K562 (cell line): ENCODE results near the gene DMWD. TPM values are rescaled to one million over a fixed set of nuclear protein-coding genes. Genes with fewer than 3 reads are reported as not detected.

ENCODE experiments used
- GTF2F1 ChIP-seq: IDR thresholded peaks from 2 replicates; pipeline ENCODE4 v1.6.1; 2011; ENCODE audit warnings: low read depth, low read length, improper control_type of control experiment
- HNRNPH1 ChIP-seq: fragments of 200-400 bp; formaldehyde crosslinking; optimal IDR thresholded peaks from 2 replicates; pipeline ENCODE3; 2017; ENCODE audit warnings: low read depth, mild to moderate bottlenecking, low read length, moderate library complexity
- HNRNPK ChIP-seq: fragments of 200-400 bp; formaldehyde crosslinking; IDR thresholded peaks from one replicate; pipeline ENCODE4 v1.6.1; 2018; ENCODE audit warnings: mild to moderate bottlenecking, low read depth, low read length; ENCODE audit not compliant: poor library complexity, severe bottlenecking
- MBD2 ChIP-seq: sonication (generic); IDR thresholded peaks from 2 replicates; pipeline ENCODE4 v1.6.1; 2016; ENCODE audit warnings: low read depth, borderline replicate concordance
- NFE2L1 ChIP-seq: fragments of 450-650 bp; IDR thresholded peaks from 2 replicates; pipeline ENCODE4 v1.6.1; 2016; ENCODE audit warnings: missing genetic modification characterization, low read depth, mild to moderate bottlenecking, missing compliant biosample characterization, moderate library complexity, borderline replicate concordance
- RB1 ChIP-seq: fragments of 450-650 bp; IDR thresholded peaks from 2 replicates; pipeline ENCODE4 v1.6.1; 2017; ENCODE audit warnings: low read depth, mild to moderate bottlenecking
- SMARCC2 ChIP-seq: fragments of 450-650 bp; IDR thresholded peaks from 2 replicates; pipeline ENCODE4 v1.6.1; 2017; ENCODE audit warnings: antibody characterized with exemption, moderate library complexity, mild to moderate bottlenecking, low read depth
- SNRNP70 ChIP-seq: fragments of 200-400 bp; formaldehyde crosslinking; optimal IDR thresholded peaks from 2 replicates; pipeline ENCODE3; 2017; ENCODE audit warnings: low read depth, low read length
- TAF1 ChIP-seq: IDR thresholded peaks from 2 replicates; pipeline ENCODE4 v1.6.1; 2011; ENCODE audit warnings: mild to moderate bottlenecking, low read length, moderate library complexity; ENCODE audit not compliant: insufficient read depth, control insufficient read depth, severe bottlenecking; ENCODE audit errors: extremely low read depth
- ZBED1 ChIP-seq: IDR thresholded peaks from 2 replicates; pipeline ENCODE4 v1.6.1; 2014
- ZFP1 ChIP-seq: fragments of 450-650 bp; formaldehyde crosslinking; IDR thresholded peaks from 2 replicates; pipeline ENCODE4 v1.4.0; 2020; ENCODE audit warnings: mild to moderate bottlenecking, mixed read lengths
- ZFP30 ChIP-seq: fragments of 250-450 bp; sonication (Bioruptor Pico); IDR thresholded peaks from 2 replicates; pipeline ENCODE4 v1.8.0; 2022; ENCODE audit warnings: moderate library complexity, mild to moderate bottlenecking, inconsistent platforms, borderline replicate concordance
- ZNF384 ChIP-seq: IDR thresholded peaks from 2 replicates; pipeline ENCODE4 v1.6.1; 2012; ENCODE audit warnings: low read depth, low read length, improper control_type of control experiment
- polyA plus RNA-seq, 8 experiments: library from polyadenylated mRNA; depleted of rRNA in 4 of 8; stranded (reverse) in 5 of 8; unstranded in 3 of 8; fragments of >200 nt; fragmentation: Nextera tagmentation in 2 of 8; fragmentation: Illumina TruSeq in 1 of 8; extraction: Ambion mirVana in 2 of 8; extraction: Trizol in 1 of 8; gene quantifications; 2 replicates each; pipeline versions ENCODE4 v1.2.1 to v1.2.3, GENCODE V29; 2011 to 2014; ENCODE audit warnings: inconsistent platforms in 1 of 8, missing spikeins in 1 of 8
- total RNA-seq, 7 experiments: library from RNA; depleted of rRNA in 6 of 7; stranded (reverse); fragments of >200 nt in 6 of 7; fragmentation: Illumina TruSeq in 2 of 7; extraction: Trizol in 2 of 7; gene quantifications; 2 replicates each; pipeline versions ENCODE4 v1.2.1 to v1.2.3, GENCODE V29; 2011 to 2021; ENCODE audit warnings: low replicate concordance in 1 of 7
- TF ChIP-seq, protein P1 (sequence below), 2 experiments: fragments of 150-350 bp in 1 of 2; IDR thresholded peaks; 2 replicates each; pipeline ENCODE4 v1.6.1; 2012 to 2016; ENCODE audit warnings: low read depth in 2 of 2, low read length in 2 of 2, mild to moderate bottlenecking in 1 of 2, moderate library complexity in 1 of 2
- TF ChIP-seq, protein P2 (sequence below): fragments of 450-650 bp; IDR thresholded peaks from 2 replicates; pipeline ENCODE4 v1.6.1; 2016; ENCODE audit warnings: missing biosample characterization, missing genetic modification characterization
- TF ChIP-seq, protein P3 (sequence below): IDR thresholded peaks from 2 replicates; pipeline ENCODE4 v1.6.1; 2011; ENCODE audit warnings: borderline replicate concordance, low read depth, mild to moderate bottlenecking, moderate library complexity, low read length; ENCODE audit not compliant: insufficient read depth, poor library complexity, severe bottlenecking
- TF ChIP-seq, protein P4 (sequence below): sonication (generic); formaldehyde crosslinking; IDR thresholded peaks from 2 replicates; pipeline ENCODE4 v1.8.1; 2023; ENCODE audit warnings: mild to moderate bottlenecking, missing genetic modification reagents

The DMWD gene
- total and polyA plus RNA-seq, 9 of the 15 experiments (the other 6 are each of a cell fraction or from before 2014, with no cell fraction given), result 4.7 to 54.6 (median 19.0) TPM

DNA sequence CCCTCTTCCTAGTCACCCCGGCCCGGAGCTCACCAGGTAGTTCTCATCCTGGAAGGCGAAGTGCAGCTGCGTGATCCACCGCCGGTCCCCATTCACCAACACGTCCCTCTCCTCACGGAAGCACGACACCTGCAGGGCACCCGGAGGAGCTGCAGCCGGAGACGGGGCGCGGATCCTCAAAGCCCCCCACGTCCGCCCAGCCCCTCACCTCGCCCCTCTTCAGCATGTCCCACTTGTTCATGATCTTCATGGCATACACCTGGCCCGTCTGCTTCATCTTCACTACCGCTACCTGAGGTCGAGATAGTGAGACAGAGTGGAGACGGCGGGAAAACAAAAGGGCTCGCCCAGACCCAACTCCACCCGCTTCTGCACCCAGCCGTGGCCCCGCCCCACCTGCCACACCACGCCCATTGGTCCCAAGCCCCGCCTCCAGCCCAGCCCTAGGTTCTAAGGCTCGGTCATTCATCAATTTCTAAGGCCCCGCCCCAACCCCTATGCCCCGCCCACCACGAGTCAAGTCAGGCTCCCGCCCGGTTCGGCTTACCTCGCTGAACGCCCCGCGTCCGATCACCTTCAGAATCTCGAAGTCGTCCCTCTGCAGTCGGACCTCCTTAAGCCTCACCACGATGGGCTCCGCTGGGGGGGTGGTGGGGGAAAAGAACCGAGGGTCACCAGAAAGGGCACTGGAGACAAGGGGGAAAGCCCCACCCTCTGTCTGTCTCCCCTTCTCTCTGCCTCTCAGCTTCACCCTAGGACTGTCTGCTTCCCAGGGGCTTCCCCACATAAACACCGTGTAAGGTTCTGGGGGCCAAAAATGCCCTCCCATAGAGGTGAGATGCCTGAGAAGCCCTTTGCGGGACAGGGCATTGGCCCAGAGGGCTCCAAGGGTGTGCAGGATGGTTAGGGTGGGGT is 13.2 kb downstream of the DMWD start (continued):
- TF ChIP-seq, protein P1, sequence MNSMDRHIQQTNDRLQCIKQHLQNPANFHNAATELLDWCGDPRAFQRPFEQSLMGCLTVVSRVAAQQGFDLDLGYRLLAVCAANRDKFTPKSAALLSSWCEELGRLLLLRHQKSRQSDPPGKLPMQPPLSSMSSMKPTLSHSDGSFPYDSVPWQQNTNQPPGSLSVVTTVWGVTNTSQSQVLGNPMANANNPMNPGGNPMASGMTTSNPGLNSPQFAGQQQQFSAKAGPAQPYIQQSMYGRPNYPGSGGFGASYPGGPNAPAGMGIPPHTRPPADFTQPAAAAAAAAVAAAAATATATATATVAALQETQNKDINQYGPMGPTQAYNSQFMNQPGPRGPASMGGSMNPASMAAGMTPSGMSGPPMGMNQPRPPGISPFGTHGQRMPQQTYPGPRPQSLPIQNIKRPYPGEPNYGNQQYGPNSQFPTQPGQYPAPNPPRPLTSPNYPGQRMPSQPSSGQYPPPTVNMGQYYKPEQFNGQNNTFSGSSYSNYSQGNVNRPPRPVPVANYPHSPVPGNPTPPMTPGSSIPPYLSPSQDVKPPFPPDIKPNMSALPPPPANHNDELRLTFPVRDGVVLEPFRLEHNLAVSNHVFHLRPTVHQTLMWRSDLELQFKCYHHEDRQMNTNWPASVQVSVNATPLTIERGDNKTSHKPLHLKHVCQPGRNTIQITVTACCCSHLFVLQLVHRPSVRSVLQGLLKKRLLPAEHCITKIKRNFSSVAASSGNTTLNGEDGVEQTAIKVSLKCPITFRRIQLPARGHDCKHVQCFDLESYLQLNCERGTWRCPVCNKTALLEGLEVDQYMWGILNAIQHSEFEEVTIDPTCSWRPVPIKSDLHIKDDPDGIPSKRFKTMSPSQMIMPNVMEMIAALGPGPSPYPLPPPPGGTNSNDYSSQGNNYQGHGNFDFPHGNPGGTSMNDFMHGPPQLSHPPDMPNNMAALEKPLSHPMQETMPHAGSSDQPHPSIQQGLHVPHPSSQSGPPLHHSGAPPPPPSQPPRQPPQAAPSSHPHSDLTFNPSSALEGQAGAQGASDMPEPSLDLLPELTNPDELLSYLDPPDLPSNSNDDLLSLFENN (IDR thresholded peaks at IDR 0.05; ENCODE audit: low read depth in 2 of 2, low read length in 2 of 2), result no peak
- no peak for TF ChIP-seq ZBED1
- TF ChIP-seq, protein P2, sequence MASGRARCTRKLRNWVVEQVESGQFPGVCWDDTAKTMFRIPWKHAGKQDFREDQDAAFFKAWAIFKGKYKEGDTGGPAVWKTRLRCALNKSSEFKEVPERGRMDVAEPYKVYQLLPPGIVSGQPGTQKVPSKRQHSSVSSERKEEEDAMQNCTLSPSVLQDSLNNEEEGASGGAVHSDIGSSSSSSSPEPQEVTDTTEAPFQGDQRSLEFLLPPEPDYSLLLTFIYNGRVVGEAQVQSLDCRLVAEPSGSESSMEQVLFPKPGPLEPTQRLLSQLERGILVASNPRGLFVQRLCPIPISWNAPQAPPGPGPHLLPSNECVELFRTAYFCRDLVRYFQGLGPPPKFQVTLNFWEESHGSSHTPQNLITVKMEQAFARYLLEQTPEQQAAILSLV (tag), result no peak
- TF ChIP-seq SNRNP70, result no peak
- peak; percentile 99 for TF ChIP-seq RB1
- 0 out of 2 replicates have a peak, but pooled peaks have one; percentile 22 for TF ChIP-seq SMARCC2
- TF ChIP-seq MBD2, result no peak
- TF ChIP-seq HNRNPH1, result no peak
- TF ChIP-seq ZFP30 (CRISPR knock-in tag), result no peak
- no peak for TF ChIP-seq ZFP1 (CRISPR knock-in tag)
- no peak for TF ChIP-seq GTF2F1
- TF ChIP-seq, protein P3, sequence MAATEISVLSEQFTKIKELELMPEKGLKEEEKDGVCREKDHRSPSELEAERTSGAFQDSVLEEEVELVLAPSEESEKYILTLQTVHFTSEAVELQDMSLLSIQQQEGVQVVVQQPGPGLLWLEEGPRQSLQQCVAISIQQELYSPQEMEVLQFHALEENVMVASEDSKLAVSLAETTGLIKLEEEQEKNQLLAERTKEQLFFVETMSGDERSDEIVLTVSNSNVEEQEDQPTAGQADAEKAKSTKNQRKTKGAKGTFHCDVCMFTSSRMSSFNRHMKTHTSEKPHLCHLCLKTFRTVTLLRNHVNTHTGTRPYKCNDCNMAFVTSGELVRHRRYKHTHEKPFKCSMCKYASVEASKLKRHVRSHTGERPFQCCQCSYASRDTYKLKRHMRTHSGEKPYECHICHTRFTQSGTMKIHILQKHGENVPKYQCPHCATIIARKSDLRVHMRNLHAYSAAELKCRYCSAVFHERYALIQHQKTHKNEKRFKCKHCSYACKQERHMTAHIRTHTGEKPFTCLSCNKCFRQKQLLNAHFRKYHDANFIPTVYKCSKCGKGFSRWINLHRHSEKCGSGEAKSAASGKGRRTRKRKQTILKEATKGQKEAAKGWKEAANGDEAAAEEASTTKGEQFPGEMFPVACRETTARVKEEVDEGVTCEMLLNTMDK, result peak; percentile 82
- no peak for TF ChIP-seq HNRNPK
- TF ChIP-seq, protein P4, sequence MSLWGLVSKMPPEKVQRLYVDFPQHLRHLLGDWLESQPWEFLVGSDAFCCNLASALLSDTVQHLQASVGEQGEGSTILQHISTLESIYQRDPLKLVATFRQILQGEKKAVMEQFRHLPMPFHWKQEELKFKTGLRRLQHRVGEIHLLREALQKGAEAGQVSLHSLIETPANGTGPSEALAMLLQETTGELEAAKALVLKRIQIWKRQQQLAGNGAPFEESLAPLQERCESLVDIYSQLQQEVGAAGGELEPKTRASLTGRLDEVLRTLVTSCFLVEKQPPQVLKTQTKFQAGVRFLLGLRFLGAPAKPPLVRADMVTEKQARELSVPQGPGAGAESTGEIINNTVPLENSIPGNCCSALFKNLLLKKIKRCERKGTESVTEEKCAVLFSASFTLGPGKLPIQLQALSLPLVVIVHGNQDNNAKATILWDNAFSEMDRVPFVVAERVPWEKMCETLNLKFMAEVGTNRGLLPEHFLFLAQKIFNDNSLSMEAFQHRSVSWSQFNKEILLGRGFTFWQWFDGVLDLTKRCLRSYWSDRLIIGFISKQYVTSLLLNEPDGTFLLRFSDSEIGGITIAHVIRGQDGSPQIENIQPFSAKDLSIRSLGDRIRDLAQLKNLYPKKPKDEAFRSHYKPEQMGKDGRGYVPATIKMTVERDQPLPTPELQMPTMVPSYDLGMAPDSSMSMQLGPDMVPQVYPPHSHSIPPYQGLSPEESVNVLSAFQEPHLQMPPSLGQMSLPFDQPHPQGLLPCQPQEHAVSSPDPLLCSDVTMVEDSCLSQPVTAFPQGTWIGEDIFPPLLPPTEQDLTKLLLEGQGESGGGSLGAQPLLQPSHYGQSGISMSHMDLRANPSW (CRISPR knock-in tag), result 0 out of 2 replicates have a peak, but pooled peaks have one; percentile 35
- no peak for TF ChIP-seq NFE2L1 (tag)
- peak; percentile 13 for TF ChIP-seq TAF1
- TF ChIP-seq ZNF384, result no peak
